Mesenteric fat pad (tissue), 1 donor: ENCODE measurements around the gene RBM6. TPM values are rescaled to one million over a fixed set of nuclear protein-coding genes. Genes with fewer than 3 reads are reported as not detected.
A peak's percentile ranks its signal among the peaks of the same experiment; 100 is the strongest.
"Not testable (repeated sequence)": the region's sequence is repeated elsewhere in the genome, so short reads cannot be mapped to it uniquely, and the experiment has no call there.

Experiments used
- DNase-seq: peaks from one replicate; pipeline ENCODE4 v3.0.0-alpha.2; 2020; ENCODE audit warnings: low spot score
- long read RNA-seq: library from polyadenylated mRNA; unstranded; transcript quantifications from one replicate; pipeline ENCODE4 v2.0.0, GENCODE V29; 2020
- total RNA-seq: library from RNA; stranded (reverse); fragmentation: NEBNext Ultra II Directional; extraction: Animal tissue kit (Norgen Biotek cat#: 25700); gene quantifications from one replicate; pipeline ENCODE4 v1.2.1, GENCODE V29; 2021
- donor health status: DM: yes; HTN: yes; CAD: no.

RBM6 gene, protein sequence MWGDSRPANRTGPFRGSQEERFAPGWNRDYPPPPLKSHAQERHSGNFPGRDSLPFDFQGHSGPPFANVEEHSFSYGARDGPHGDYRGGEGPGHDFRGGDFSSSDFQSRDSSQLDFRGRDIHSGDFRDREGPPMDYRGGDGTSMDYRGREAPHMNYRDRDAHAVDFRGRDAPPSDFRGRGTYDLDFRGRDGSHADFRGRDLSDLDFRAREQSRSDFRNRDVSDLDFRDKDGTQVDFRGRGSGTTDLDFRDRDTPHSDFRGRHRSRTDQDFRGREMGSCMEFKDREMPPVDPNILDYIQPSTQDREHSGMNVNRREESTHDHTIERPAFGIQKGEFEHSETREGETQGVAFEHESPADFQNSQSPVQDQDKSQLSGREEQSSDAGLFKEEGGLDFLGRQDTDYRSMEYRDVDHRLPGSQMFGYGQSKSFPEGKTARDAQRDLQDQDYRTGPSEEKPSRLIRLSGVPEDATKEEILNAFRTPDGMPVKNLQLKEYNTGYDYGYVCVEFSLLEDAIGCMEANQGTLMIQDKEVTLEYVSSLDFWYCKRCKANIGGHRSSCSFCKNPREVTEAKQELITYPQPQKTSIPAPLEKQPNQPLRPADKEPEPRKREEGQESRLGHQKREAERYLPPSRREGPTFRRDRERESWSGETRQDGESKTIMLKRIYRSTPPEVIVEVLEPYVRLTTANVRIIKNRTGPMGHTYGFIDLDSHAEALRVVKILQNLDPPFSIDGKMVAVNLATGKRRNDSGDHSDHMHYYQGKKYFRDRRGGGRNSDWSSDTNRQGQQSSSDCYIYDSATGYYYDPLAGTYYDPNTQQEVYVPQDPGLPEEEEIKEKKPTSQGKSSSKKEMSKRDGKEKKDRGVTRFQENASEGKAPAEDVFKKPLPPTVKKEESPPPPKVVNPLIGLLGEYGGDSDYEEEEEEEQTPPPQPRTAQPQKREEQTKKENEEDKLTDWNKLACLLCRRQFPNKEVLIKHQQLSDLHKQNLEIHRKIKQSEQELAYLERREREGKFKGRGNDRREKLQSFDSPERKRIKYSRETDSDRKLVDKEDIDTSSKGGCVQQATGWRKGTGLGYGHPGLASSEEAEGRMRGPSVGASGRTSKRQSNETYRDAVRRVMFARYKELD
- total RNA-seq: 79.6 TPM
- long read RNA-seq, transcript RBM6-210 (17 exons, 2,260 nt): major isoform, 7 of 76 reads
- long read RNA-seq, partial matches to known transcripts: 31 of 76 reads
- long read RNA-seq, other reads (novel, unspliced or antisense): 30 of 76 reads

DNA sequence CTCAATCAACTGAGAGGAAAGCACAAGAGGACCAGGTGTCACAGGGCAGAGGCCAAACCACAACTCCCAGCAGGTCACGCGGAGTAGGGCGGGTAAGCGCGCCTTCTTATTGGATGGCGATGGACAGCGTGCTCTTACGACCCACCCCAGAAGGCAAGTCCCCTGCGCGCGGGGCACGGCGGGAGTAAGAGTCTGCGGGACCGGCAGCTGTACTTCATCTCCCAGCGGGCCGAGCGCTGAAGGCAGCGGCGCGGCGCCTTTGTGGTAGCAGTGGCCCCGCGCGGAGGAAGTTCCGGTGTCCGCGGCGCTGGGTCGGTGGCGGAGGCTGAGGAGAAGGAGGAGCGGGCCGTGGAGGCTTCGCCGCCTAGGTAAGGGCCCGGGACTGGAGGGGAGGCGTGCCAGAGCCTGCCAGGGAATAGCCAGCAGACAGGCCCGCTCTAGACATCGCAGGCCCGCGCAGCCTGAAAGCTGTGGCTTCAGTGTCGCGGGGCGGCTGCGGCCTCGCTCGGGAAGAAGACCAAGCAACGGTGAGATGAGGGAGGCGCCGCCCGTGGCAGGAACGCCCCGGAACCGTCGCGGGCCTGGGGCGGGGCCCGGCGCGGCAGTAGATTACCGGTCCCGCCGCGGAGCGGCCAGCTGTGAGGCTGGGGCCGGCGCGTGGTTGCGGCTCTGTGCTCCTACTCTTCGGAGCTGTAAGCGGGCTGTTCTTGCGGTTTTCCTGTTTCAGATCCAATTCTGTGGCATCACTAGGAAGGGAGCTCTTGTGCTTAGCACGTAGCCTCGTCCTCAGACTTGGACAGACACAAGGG is at the start of gene RBM6:
Gene RBM6, plus strand, starts transcription at position 293 of the 809 bp plus-strand sequence. CDS start 22,492 bp downstream, outside the sequence.
- peak; percentile 98 for DNase-seq

DNA sequence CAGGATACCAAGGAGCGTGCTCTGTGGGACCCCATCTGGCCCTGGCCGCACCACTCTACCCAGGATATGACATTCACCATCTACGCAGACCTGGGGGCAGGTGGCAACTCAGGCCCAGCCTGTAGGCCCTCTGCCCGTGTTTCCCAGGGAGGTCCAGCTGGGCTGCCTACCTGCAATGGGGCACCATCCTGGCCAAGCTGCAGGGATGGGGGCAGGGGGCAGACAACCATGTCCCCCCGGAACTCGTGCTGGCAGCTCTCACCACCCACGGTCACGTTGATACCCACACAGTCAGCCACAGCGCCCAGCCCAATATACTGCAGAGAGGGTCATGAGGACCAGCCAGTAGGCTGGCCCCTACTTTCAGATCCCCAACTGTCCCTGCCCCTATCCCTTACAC is 44.2 kb upstream of the RBM6 start:
- no peak for DNase-seq

DNA sequence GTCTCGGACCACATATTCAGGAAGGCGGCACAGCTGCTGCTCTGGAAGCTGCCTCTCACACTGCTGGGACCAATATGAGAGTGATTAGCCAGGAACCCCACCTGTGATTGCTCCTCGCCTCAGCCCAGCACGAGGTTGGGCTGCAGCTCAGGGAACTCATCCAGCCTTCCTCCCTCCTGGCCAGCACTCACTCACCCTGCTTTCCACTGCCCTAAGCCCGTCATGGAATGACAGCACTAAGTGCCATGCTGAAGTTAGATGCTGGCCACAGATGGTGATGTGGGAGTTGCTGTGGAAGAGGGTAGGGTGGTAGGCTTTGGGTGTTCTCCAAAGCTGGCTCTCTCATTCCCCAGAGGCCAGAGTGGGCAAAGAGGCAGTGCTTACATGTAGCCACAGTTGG is 43.6 kb upstream of the RBM6 start:
- no peak for DNase-seq

DNA sequence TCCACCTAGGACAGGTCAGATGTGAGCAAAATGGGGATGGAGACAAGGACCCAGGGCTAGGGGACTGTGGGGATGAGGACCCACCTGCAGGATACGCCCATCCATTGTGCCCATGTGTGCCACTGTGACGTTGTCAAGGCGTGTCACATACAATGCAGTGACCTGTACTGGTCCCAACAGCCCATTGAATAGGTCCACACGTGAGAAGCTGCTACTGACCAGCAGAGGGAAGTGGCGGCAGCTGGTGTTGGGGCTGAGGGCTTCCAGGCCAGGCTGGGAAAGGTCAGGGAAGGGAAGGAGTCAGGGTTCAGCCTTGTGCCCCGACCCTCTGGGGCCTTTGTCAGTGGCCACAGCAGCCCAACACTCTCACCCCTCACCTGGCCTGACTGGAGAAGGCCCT is 41.0 kb upstream of the RBM6 start:
- DNase-seq: no peak

DNA sequence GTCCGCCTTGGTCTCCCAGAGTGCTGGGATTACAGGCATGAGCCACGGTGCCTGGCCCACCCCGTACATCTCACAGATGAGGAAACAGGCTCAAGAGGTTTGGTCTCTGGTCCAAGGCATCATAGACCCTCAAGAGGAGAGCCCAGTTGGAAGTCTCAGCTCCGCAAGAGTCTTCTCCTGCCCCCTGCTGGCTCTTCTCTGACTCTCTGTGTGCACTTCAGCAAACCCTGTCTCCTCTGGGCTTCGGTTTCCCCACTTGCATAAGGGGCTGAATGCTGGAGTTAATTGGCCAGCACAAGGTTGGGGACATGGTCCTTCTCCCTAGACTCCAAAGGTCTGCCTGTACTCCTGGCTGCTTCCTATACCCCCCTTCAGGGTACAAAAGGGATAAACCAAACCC is 40.1 kb upstream of the RBM6 start:
- DNase-seq: no peak

DNA sequence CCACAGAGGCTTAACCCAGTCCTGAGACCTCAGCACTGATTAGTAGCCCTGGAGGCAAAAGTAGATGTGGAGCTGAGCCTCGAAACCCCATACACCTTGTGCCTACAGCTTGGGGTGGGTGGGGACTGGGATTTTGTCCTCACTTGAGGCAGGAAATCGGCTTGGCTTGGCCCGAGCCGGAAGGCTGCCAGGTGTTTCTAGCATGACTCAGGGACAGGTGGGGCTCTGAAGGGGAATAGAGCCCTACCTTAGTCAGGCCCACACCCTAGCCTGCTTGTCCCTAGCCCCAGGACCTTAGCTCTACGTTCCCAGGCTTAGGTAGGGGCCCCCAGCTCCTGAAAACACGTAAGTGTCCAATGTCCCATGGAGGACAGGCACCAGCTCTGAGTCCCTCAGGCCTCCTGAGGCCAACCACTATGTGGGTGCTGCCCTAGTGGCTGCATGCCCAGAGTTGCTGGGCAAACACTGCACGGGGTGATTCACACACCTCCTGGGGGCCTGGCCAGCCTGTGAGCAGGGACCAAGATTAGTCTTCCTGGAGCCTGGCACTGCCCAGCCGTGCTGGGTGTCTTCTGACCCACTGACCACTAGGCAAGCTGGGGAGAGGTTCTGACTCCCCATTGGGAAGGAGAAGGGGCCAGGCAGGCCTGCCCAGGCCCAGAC is 39.3 kb upstream of the RBM6 start:
- DNase-seq: no peak

DNA sequence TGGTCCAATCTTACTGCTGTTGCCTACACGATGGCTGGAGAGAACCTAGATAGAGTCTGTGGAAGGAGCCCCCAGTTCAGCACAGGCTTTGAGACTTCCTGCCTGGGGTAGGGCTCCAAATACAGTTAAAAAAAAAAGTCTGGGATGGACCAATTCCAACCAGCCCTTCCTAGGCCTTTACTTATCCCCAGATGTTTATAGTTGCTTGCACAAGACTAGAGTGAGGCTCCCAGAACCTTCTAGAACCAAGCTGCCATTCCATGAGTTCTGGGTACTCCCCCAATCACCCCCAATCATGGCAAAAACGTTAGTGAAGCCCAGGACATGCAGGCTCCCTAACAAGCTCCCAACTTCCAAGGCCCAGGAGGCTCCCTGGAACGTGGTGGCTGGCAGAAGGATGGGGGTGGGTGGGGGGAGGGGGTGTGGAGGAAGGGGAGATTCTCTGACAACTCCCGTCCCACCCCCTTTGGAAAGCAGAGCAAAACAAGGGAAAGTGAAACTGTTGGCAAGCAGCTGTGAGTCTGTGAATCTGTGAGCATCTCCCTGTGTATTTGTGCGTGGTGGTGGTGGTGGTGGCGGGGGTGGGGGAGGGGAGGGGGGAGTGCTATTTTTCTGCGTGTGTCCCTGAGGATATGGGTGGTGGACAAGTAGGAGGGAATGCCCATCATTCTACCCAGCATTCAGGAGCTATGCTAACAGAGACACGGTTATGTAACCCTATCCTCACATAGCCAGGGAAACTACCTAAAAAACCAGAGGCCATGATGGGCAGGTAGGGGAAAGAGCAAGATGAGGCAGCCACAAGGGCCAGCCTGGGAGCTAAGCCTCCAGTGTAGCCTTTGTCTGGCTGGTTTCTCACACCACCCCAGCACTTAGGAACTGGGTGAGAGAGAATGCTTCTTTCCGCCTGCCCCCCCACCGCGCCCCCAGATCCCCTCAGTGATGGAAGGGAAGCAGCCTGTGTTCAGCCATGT is 38.3 kb upstream of the RBM6 start:
- DNase-seq: no peak

DNA sequence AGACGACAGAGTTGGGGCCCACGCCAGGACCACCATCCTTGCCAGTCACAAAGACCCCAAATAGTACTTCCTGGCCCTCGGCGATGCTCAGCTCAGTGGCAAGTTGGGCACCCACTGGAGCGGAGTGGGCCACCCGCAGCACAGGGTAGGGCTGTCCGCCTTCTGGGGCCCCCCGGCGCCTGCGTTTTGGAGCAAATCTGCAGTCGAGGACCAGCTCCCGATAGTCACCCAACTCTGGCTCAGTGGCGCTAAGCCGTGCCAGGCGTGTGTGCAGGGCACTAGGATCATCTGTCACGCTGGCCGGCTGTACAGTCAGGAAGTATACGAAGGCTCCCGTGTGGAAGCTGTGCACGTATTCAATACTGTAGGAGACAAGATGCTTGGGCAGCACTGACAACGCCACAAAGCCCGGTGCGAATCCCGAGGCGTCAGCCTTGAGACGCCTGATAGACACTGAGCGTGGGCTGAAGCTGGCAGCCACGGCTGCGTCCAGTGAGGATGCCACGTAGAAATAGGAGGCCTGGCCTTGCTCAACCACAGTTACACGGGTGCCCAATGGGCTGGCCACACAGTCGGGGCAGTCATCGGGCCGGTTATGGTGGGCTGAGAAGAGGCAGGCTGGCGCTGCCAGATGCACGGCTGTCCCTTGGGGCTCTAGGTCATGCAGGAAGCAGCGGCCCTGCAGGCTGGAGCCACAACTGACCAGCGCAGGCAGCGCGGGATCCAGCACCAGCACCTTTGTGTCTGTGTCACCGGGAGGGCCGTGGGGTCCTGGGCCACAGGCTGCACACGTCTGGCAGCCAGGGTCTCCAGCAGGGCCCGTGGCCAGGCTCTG is 37.2 kb upstream of the RBM6 start:
- DNase-seq: no peak

DNA sequence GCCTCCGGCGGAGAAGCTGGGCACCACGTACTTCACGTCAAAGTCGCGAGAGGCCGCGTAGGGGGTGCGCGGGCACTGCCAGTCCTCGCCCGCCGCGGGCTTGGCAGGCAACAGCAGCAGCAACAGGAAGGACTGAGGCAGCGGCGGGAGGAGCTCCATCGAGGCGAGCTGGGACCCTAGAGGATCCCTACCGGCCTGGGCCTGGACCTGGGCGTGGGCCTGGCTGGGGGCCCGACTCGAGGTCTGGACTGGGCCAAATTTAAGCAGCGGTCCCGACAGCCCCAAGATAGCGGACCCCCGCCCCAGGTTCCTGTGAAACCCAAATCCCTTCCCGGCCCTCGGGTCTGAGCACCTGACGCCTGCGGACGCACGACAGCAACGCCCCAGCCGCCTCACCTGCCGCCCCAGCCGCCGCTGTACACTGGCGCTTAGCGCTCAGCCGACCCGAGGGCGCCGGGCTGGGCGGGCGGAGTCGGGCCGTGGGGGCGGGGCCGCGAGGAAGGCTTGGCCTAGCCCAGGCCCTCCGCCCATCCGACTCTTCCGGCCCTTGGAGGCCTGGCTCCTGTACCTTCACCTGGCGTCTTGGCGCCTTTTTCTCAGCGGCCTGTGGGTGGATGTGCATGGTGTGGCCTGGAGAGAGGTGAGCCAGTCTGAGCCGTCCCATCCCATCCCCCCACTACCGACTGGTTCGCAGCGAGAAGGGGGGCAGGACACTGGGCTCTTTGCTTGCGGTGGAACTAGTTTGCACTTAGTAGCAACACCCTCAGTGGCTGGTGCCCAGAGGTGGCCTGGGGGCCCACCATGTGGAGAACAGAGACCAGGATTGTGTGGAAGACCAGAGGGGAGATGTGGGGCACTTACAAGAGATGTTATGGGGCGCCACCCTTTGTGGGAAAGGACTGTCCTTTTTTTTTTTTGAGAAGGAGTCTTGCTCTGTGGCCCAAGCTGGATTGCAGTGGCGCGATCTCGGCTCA is 36.2 kb upstream of the RBM6 start, which contains the start of gene MST1R:
Gene MST1R, minus strand, starts transcription at position 423 of the 974 bp plus-strand sequence. Its CDS starts 264 bp downstream, at position 159.
- peak; percentile 94 for DNase-seq

DNA sequence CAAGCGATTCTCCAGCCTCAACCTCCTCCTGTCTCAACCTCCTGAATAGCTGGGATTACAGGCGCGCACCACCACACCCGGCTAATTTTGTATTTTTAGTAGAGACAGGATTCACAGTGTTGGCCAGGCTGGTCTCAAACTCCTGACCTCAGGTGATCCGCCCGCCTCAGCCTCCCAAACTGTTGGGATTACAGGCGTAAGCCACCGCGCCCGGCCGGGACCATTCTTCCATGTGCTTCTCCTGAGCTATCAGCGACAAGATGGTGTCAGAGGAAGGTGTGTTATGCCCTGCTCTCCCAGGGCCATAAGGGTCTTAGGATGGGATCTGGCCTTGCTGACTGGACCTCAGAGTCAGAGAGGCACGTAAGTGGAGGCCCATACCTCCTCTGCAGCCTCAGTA is 35.5 kb upstream of the RBM6 start:
- not testable (repeated sequence) for DNase-seq

DNA sequence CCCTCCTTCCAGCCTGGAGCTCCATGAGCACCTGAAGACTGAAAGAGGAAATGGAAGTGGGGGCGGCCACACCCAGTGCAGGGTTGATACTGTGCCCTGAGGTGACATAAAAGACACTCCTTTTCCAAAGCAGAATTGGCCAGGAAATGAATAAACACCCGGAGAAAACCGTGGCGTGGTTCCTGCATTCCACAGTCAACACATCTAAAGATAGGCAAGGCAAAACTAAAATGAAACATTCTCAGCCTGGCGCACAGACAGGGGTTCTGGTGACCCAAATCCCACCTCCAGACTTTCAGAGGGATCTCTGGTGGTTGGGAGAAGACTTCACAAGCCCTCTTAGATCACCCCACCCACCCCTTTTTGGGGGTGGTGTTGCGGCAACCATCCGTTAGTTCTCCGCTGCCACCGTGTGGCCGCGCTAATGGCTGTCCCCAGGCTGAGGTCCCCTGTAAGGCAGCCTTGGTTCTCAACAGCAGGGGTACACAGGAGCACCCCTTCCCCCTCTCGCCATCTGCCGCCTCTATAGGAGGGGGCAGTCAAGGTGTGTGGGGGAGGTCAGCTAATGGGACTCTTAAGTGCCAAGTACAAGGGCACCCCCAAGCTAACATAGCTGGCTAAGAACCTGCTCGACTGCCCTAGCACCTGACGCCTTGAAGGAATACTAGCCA is 33.7 kb upstream of the RBM6 start:
- DNase-seq: no peak

DNA sequence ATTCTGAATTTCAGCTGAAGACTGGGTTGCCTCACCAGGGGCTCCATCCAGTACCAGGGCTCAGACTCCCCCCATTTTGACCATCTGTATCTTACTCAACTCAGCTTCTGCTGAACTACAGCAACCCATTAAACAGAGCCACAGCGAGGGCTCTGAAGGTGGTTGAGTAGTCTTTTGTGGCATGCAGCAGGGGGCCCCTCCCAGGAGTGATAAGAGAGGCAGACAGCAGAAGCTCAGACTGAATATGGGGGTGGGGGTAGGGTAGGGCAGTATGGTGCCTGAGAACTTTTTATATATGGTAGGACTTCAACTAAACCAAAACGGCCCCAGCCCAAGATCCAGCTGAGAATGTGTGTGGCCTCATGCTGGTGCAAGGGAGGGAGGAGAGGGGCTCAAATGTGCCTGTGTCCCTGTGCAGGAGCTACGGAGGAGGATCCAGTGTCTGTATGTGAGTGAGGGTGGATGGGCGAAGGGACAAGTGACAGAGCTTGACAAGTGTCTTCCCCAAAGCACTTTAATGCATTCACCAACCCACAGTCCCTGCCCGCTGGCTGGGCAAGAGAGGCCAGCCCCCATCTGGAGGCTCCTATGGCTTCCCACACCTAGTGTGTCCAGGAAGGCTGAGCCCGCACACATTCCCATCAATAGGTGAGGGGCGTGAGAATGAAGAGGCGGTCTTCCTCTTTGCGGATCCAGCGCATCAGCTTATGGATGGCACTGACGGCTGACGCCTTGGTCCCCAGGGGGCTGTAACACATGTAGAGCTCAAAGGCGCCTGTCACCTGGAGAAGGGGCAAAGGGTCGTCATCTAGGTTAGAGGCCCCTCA is 31.4 kb upstream of the RBM6 start:
- DNase-seq: no peak

DNA sequence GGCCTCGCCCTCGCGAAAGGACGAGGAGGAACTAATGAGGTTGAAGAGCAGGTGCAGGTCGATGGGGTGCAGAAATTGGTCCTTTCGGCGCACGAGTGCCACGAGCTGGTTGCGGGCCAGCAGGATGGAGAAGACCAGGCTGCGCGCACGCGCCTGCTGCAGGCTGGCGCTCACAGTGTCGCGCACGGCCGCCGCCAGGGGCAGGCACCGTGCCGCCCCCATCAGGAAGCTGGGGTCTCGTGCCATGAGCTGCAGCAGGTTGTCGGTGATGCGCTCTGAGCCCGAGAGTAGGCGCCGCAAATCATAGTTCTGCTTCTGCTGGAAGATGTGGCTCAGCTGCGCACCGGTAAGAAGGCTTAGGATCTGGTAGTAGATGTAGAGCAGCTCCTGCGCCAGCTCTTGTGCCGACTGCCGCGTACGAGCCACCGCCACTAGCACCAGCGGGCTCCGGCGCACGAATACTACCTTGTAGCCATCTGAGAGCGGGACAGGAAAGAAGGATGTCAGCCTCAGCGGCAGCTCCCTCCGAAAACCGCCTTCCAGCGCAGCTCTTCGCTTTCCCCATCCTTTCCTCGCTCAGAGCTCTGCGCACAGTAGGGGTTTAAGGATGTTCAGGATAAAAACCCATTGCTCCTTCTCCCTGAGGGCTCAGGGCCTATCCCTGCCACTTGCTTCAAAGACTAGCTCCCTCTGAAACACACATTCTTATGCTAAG is 29.4 kb upstream of the RBM6 start:
- DNase-seq: no peak

DNA sequence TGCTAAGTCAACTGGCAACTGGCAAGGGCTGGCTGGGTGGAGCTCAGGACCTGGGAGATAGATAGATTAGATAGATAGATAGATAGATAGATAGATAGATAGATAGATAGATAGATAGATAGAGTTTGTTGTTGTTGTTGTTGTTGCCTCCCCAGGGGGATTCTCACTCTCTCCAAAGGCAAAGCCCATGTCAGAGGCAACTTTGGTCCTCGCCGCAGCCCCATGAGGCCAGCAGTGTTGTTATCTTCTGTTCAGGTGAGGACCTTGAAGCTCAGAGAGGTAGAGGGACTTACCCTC is 28.9 kb upstream of the RBM6 start:
- DNase-seq: no peak

DNA sequence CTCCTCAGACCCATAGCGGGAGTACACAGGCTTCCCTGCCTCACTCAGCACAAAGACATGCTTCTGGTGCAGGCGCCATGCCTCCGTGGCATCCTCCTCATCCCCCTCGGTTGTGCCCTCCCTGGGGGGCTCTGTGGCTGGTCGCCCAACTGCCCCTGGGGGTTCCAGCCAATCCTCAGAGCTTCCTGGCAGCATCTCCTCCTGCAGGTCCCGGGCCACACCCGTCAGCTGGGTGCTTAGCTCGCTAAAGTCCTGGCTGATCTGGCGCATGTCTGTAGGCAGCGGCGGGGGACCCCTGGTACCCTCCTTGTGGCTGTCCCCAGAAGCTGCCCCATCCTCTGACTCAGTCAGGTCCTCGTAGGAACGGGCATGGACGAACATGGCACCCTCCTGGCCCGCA is 28.3 kb upstream of the RBM6 start:
- no peak for DNase-seq
